Measurements from ENCODE around the gene KCND3. TPM values are rescaled to one million over a fixed set of nuclear protein-coding genes. Genes with fewer than 3 reads are reported as not detected.

The KCND3 gene
- total RNA-seq, 2 experiments from 2014 or later, result not detected

GRCh38 chr1:111938536-111938935 lies 50.9 kb downstream of the KCND3 start:
- Mint-ChIP-seq H3K9me3 (no peaks in the 10 kb centered on the region), H3K36me3 (ENCODE audit: low read depth) (no peaks in the 10 kb centered on the region), H3K27ac (no peak overlapping the region), H3K4me3 (no peak overlapping the region), H3K27me3 (peaks cover 18% of the 10 kb centered on the region), H3K4me1 (no peaks in the 10 kb centered on the region)
- DNase-seq, result no peak
- POLR2A ChIA-PET, result no interaction called here
- CTCF ChIA-PET, result no interaction called here

GRCh38 chr1:111938123-111938522 lies 51.3 kb downstream of the KCND3 start:
- no peaks in the 10 kb centered on the region for H3K4me1 Mint-ChIP-seq
- H3K4me3 Mint-ChIP-seq, result no peak overlapping the region
- CTCF ChIA-PET, result no interaction called here
- DNase-seq, result no peak
- H3K27ac Mint-ChIP-seq, result no peak overlapping the region
- H3K27me3 Mint-ChIP-seq, result peaks cover 18% of the 10 kb centered on the region
- POLR2A ChIA-PET, result no interaction called here
- H3K36me3 Mint-ChIP-seq (ENCODE audit: low read depth), result no peaks in the 10 kb centered on the region
- no peaks in the 10 kb centered on the region for H3K9me3 Mint-ChIP-seq

- Mint-ChIP-seq H3K27ac (no peak overlapping the region), H3K4me3 (no peak overlapping the region), H3K9me3 (no peaks in the 10 kb centered on the region), H3K36me3 (ENCODE audit: low read depth) (no peaks in the 10 kb centered on the region), H3K27me3 (peaks cover 21% of the 10 kb centered on the region), H3K4me1 (no peaks in the 10 kb centered on the region)
- ChIA-PET CTCF (no interaction called here), POLR2A (no interaction called here)
- no peak for DNase-seq
These were observed 52.2 kb downstream of the KCND3 start for GRCh38 chr1:111937147-111937725.

- no peak for DNase-seq
- H3K4me1 Mint-ChIP-seq, result no peaks in the 10 kb centered on the region
- H3K4me3 Mint-ChIP-seq, result no peak overlapping the region
- ChIA-PET CTCF (no interaction called here), POLR2A (no interaction called here)
- peaks cover 14% of the 10 kb centered on the region for H3K27me3 Mint-ChIP-seq
- no peaks in the 10 kb centered on the region for H3K36me3 Mint-ChIP-seq (ENCODE audit: low read depth)
- no peaks in the 10 kb centered on the region for H3K9me3 Mint-ChIP-seq
- H3K27ac Mint-ChIP-seq, result no peak overlapping the region
These were observed 55.2 kb downstream of the KCND3 start for GRCh38 chr1:111934106-111934852.

GRCh38 chr1:111930356-111930755 lies 59.1 kb downstream of the KCND3 start:
- Mint-ChIP-seq H3K4me1 (no peaks in the 10 kb centered on the region), H3K36me3 (ENCODE audit: low read depth) (no peaks in the 10 kb centered on the region), H3K9me3 (no peaks in the 10 kb centered on the region), H3K4me3 (no peak overlapping the region), H3K27me3 (peaks cover 11% of the 10 kb centered on the region), H3K27ac (no peak overlapping the region)
- POLR2A ChIA-PET, result no interaction called here
- CTCF ChIA-PET, result no interaction called here
- no peak for DNase-seq

- no peaks in the 10 kb centered on the region for H3K4me1 Mint-ChIP-seq
- no peak overlapping the region for H3K4me3 Mint-ChIP-seq
- no peak overlapping the region for H3K27ac Mint-ChIP-seq
- H3K9me3 Mint-ChIP-seq, result no peaks in the 10 kb centered on the region
- DNase-seq, result no peak
- peaks cover 6% of the 10 kb centered on the region for H3K27me3 Mint-ChIP-seq
- no peaks in the 10 kb centered on the region for H3K36me3 Mint-ChIP-seq (ENCODE audit: low read depth)
- ChIA-PET POLR2A (no interaction called here), CTCF (no interaction called here)
These were observed 60.9 kb downstream of the KCND3 start for GRCh38 chr1:111928531-111928930.

- H3K27ac Mint-ChIP-seq, result no peak overlapping the region
- no peak overlapping the region for H3K4me3 Mint-ChIP-seq
- ChIA-PET CTCF (no interaction called here), POLR2A (no interaction called here)
- no peaks in the 10 kb centered on the region for H3K4me1 Mint-ChIP-seq
- no peak for DNase-seq
- H3K9me3 Mint-ChIP-seq, result no peaks in the 10 kb centered on the region
- H3K36me3 Mint-ChIP-seq (ENCODE audit: low read depth), result no peaks in the 10 kb centered on the region
- H3K27me3 Mint-ChIP-seq, result peaks cover 11% of the 10 kb centered on the region
These were observed 61.8 kb downstream of the KCND3 start for GRCh38 chr1:111927652-111928051.

GRCh38 chr1:111924786-111925185 lies 64.7 kb downstream of the KCND3 start:
- DNase-seq, result no peak
- CTCF ChIA-PET, result no interaction called here
- Mint-ChIP-seq H3K9me3 (no peaks in the 10 kb centered on the region), H3K4me3 (no peak overlapping the region), H3K4me1 (no peaks in the 10 kb centered on the region), H3K36me3 (ENCODE audit: low read depth) (no peaks in the 10 kb centered on the region), H3K27ac (no peak overlapping the region), H3K27me3 (peaks cover 27% of the 10 kb centered on the region)
- POLR2A ChIA-PET, result no interaction called here

GRCh38 chr1:111923766-111924165 lies 65.7 kb downstream of the KCND3 start:
- Mint-ChIP-seq H3K27me3 (peaks cover 34% of the 10 kb centered on the region), H3K36me3 (ENCODE audit: low read depth) (no peaks in the 10 kb centered on the region), H3K27ac (no peak overlapping the region), H3K9me3 (no peaks in the 10 kb centered on the region), H3K4me1 (no peaks in the 10 kb centered on the region), H3K4me3 (no peak overlapping the region)
- CTCF ChIA-PET, result no interaction called here
- DNase-seq, result no peak
- POLR2A ChIA-PET, result no interaction called here

GRCh38 chr1:111921948-111922347 lies 67.5 kb downstream of the KCND3 start:
- ChIA-PET POLR2A (no interaction called here), CTCF (no interaction called here)
- Mint-ChIP-seq H3K27ac (no peak overlapping the region), H3K27me3 (peaks cover 49% of the 10 kb centered on the region), H3K36me3 (ENCODE audit: low read depth) (no peaks in the 10 kb centered on the region), H3K4me3 (no peak overlapping the region), H3K4me1 (no peaks in the 10 kb centered on the region), H3K9me3 (no peaks in the 10 kb centered on the region)
- no peak for DNase-seq

- no peaks in the 10 kb centered on the region for H3K4me1 Mint-ChIP-seq
- peaks cover 51% of the 10 kb centered on the region for H3K27me3 Mint-ChIP-seq
- DNase-seq, result no peak
- no peaks in the 10 kb centered on the region for H3K9me3 Mint-ChIP-seq
- no peak overlapping the region for H3K4me3 Mint-ChIP-seq
- no peaks in the 10 kb centered on the region for H3K36me3 Mint-ChIP-seq (ENCODE audit: low read depth)
- H3K27ac Mint-ChIP-seq, result no peak overlapping the region
- CTCF ChIA-PET, result no interaction called here
- POLR2A ChIA-PET, result no interaction called here
These were observed 69.0 kb downstream of the KCND3 start for GRCh38 chr1:111920221-111921024.

- H3K9me3 Mint-ChIP-seq, result no peaks in the 10 kb centered on the region
- ChIA-PET CTCF (no interaction called here), POLR2A (no interaction called here)
- H3K4me3 Mint-ChIP-seq, result no peak overlapping the region
- no peak overlapping the region for H3K27ac Mint-ChIP-seq
- DNase-seq, result no peak
- peaks cover 24% of the 10 kb centered on the region for H3K27me3 Mint-ChIP-seq
- no peaks in the 10 kb centered on the region for H3K36me3 Mint-ChIP-seq (ENCODE audit: low read depth)
- H3K4me1 Mint-ChIP-seq, result peaks cover 3% of the 10 kb centered on the region
These were observed 77.5 kb downstream of the KCND3 start for GRCh38 chr1:111911776-111912515.

GRCh38 chr1:111911061-111911460 lies 78.4 kb downstream of the KCND3 start:
- peaks cover 28% of the 10 kb centered on the region for H3K27me3 Mint-ChIP-seq
- H3K27ac Mint-ChIP-seq, result no peak overlapping the region
- H3K9me3 Mint-ChIP-seq, result no peaks in the 10 kb centered on the region
- POLR2A ChIA-PET, result no interaction called here
- DNase-seq, result no peak
- H3K4me1 Mint-ChIP-seq, result peaks cover 8% of the 10 kb centered on the region
- H3K4me3 Mint-ChIP-seq, result no peak overlapping the region
- CTCF ChIA-PET, result no interaction called here
- no peaks in the 10 kb centered on the region for H3K36me3 Mint-ChIP-seq (ENCODE audit: low read depth)

Data from activated CD4-positive, alpha-beta memory T cell treated with anti-CD3 and anti-CD28 coated beads, Interleukin-2, amount 10 ng/mL, durations not matched to agents 7 days and 5 days (primary cell).